Endodermal cell (in vitro differentiated cells): ENCODE results near the gene REC8. TPM values are rescaled to one million over a fixed set of nuclear protein-coding genes. Genes with fewer than 3 reads are reported as not detected.
A peak's percentile ranks its signal among the peaks of the same experiment; 100 is the strongest.

Source experiments
- DNase-seq: peaks from one replicate; pipeline ENCODE4 v3.0.0-alpha.2; 2017
- H3K27ac ChIP-seq: 2 replicates; pipeline ENCODE4 v1.5.1; 2013; ENCODE audit warnings: mild to moderate bottlenecking, low read depth, low read length, moderate library complexity
- H3K27me3 ChIP-seq: 2 replicates; pipeline ENCODE4 v1.6.1; 2013; ENCODE audit warnings: mild to moderate bottlenecking, low read length, moderate library complexity; ENCODE audit not compliant: insufficient read depth, control insufficient read depth, poor library complexity, severe bottlenecking
- H3K36me3 ChIP-seq: 2 replicates; pipeline ENCODE4 v1.7.0; 2013; ENCODE audit warnings: mild to moderate bottlenecking, low read length, moderate library complexity; ENCODE audit not compliant: control insufficient read depth, insufficient read depth
- H3K4me1 ChIP-seq: one replicate; pipeline ENCODE4 v1.7.0; 2013; ENCODE audit warnings: low read length; ENCODE audit not compliant: control insufficient read depth, insufficient read depth
- H3K4me3 ChIP-seq: 2 replicates; pipeline ENCODE4 v1.5.1; 2013; ENCODE audit warnings: mild to moderate bottlenecking, low read length, moderate library complexity
- H3K9ac ChIP-seq: 2 replicates; pipeline ENCODE4 v1.6.1; 2013; ENCODE audit warnings: mild to moderate bottlenecking, low read length, moderate library complexity; ENCODE audit not compliant: poor library complexity, severe bottlenecking; ENCODE audit errors: extremely low read depth
- H3K9me3 ChIP-seq: 2 replicates; pipeline ENCODE4 v1.6.1; 2013; ENCODE audit warnings: mild to moderate bottlenecking, low read length, moderate library complexity; ENCODE audit not compliant: control insufficient read depth
- H3K27ac Mint-ChIP-seq: 2 replicates; pipeline ENCODE4 v1.8.0; 2020; ENCODE audit warnings: mixed read lengths
- H3K27me3 Mint-ChIP-seq: 2 replicates; pipeline ENCODE4 v1.8.0; 2021; ENCODE audit warnings: mild to moderate bottlenecking, mixed read lengths; ENCODE audit not compliant: insufficient read depth
- H3K36me3 Mint-ChIP-seq: 2 replicates; pipeline ENCODE4 v1.8.0; 2020; ENCODE audit warnings: low read depth, mixed read lengths
- H3K4me1 Mint-ChIP-seq: 2 replicates; pipeline ENCODE4 v1.8.0; 2020; ENCODE audit warnings: mixed read lengths
- H3K4me3 Mint-ChIP-seq: 2 replicates; pipeline ENCODE4 v1.8.0; 2020; ENCODE audit warnings: mild to moderate bottlenecking, moderate library complexity, mixed read lengths
- H3K9me3 Mint-ChIP-seq: 2 replicates; pipeline ENCODE4 v1.8.0; 2020; ENCODE audit warnings: mild to moderate bottlenecking, mixed read lengths
- WGBS, 2 experiments: methylation state at CpG; one replicate each; pipeline versions ENCODE4 v1.1.5 to v1.1.7; 2013; ENCODE audit warnings: missing lambda C conversion rate in 2 of 2, mixed read lengths in 1 of 2; ENCODE audit not compliant: insufficient coverage in 1 of 2, insufficient read length in 1 of 2; 5-methylcytosine and 5-hydroxymethylcytosine counted together
- total RNA-seq, 2 donors: library from RNA; stranded (reverse); fragmentation: NEBNext Ultra II Directional in 1 of 2; extraction: Animal tissue kit (Norgen Biotek cat#: 25700) in 1 of 2; gene quantifications; 2 replicates in 1 of 2; 3 replicates in 1 of 2; pipeline ENCODE4 v1.2.1, GENCODE V29; 2021
- TF ChIP-seq, protein P1 (sequence below): fragments of 200-600 bp; sonication (generic); conservative IDR thresholded peaks from 2 replicates; pipeline ENCODE4 v1.5.0; 2021; ENCODE audit warnings: antibody characterized with exemption, mild to moderate bottlenecking

REC8 gene
- total RNA-seq, 2 donors from 2014 or later, result 60.3 to 98.3 TPM

GRCh38 chr14:24162093-24162492, 9.8 kb upstream of the REC8 start:
- no peaks in the 10 kb centered on the region for H3K27me3 Mint-ChIP-seq
- TF ChIP-seq, protein P1, sequence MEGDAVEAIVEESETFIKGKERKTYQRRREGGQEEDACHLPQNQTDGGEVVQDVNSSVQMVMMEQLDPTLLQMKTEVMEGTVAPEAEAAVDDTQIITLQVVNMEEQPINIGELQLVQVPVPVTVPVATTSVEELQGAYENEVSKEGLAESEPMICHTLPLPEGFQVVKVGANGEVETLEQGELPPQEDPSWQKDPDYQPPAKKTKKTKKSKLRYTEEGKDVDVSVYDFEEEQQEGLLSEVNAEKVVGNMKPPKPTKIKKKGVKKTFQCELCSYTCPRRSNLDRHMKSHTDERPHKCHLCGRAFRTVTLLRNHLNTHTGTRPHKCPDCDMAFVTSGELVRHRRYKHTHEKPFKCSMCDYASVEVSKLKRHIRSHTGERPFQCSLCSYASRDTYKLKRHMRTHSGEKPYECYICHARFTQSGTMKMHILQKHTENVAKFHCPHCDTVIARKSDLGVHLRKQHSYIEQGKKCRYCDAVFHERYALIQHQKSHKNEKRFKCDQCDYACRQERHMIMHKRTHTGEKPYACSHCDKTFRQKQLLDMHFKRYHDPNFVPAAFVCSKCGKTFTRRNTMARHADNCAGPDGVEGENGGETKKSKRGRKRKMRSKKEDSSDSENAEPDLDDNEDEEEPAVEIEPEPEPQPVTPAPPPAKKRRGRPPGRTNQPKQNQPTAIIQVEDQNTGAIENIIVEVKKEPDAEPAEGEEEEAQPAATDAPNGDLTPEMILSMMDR, result no peak
- no peak overlapping the region for H3K27ac ChIP-seq

DNA sequence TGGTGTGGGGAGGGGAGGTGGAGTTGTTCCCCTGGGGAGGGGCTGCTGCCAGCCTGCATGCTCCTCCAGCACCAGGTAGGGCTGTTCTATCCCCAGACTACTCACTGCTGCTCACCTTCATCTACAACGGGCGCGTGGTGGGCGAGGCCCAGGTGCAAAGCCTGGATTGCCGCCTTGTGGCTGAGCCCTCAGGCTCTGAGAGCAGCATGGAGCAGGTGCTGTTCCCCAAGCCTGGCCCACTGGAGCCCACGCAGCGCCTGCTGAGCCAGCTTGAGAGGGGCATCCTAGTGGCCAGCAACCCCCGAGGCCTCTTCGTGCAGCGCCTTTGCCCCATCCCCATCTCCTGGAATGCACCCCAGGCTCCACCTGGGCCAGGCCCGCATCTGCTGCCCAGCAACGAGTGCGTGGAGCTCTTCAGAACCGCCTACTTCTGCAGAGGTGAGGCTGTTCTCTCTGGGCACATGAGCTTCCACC, 7.3 kb upstream of the REC8 start:
- H3K4me1 Mint-ChIP-seq, result peaks cover 10% of the 10 kb centered on the region
- no peaks in the 10 kb centered on the region for H3K27me3 Mint-ChIP-seq
- TF ChIP-seq, protein P1, result no peak
- no peak overlapping the region for H3K27ac Mint-ChIP-seq
- no peak for DNase-seq
- H3K36me3 ChIP-seq, result peaks cover 34% of the 10 kb centered on the region
- H3K4me1 ChIP-seq, result peaks cover 6% of the 10 kb centered on the region
- H3K9me3 Mint-ChIP-seq, result no peaks in the 10 kb centered on the region
- no peak overlapping the region for H3K27ac ChIP-seq
- H3K4me3 ChIP-seq, result no peak overlapping the region
- H3K27me3 ChIP-seq, result no peaks in the 10 kb centered on the region
- WGBS, 2 experiments, result 92 to 93% methylated on average over 9 to 14 of the region's 14 CpGs
- H3K9ac ChIP-seq, result no peak overlapping the region
- H3K36me3 Mint-ChIP-seq, result peaks cover 41% of the 10 kb centered on the region
- no peak overlapping the region for H3K4me3 Mint-ChIP-seq
- no peaks in the 10 kb centered on the region for H3K9me3 ChIP-seq

More at GRCh38 chr14:24162093-24162492, 9.8 kb upstream of the REC8 start:
- Mint-ChIP-seq H3K4me3 (peak overlapping the region; percentile 52), H3K4me1 (peaks cover 10% of the 10 kb centered on the region), H3K27ac (peak overlapping the region; percentile 89), H3K36me3 (peaks cover 58% of the 10 kb centered on the region), H3K9me3 (no peaks in the 10 kb centered on the region)
- peaks cover 49% of the 10 kb centered on the region for H3K36me3 ChIP-seq
- H3K4me3 ChIP-seq, result peak overlapping the region; percentile 72
- H3K4me1 ChIP-seq, result peaks cover 6% of the 10 kb centered on the region
- H3K9me3 ChIP-seq, result no peaks in the 10 kb centered on the region
- 92 to 100% methylated on average over 3 to 8 of the region's 8 CpGs for WGBS, 2 experiments
- H3K9ac ChIP-seq, result no peak overlapping the region
- H3K27me3 ChIP-seq, result no peaks in the 10 kb centered on the region
- DNase-seq, result no peak

DNA sequence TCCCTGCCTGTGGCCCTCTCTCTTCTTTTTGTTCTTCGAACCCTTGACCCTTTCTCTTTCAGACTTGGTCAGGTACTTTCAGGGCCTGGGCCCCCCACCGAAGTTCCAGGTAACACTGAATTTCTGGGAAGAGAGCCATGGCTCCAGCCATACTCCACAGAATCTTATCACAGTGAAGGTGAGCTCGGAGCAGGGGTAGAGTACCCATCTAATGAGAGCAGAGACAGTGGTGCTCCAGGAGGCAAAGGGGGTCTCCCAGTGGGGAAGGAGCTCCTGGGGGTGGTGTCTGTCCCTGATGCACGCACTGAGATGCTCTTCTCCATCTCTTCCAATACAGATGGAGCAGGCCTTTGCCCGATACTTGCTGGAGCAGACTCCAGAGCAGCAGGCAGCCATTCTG, 6.1 kb upstream of the REC8 start:
- H3K9me3 ChIP-seq, result no peaks in the 10 kb centered on the region
- peaks cover 32% of the 10 kb centered on the region for H3K36me3 Mint-ChIP-seq
- TF ChIP-seq, protein P1, result no peak
- peaks cover 9% of the 10 kb centered on the region for H3K4me1 Mint-ChIP-seq
- H3K9me3 Mint-ChIP-seq, result no peaks in the 10 kb centered on the region
- H3K4me3 Mint-ChIP-seq, result no peak overlapping the region
- no peaks in the 10 kb centered on the region for H3K27me3 Mint-ChIP-seq
- peaks cover 22% of the 10 kb centered on the region for H3K36me3 ChIP-seq
- no peak overlapping the region for H3K27ac Mint-ChIP-seq
- WGBS, 2 experiments, result 75 to 87% methylated on average over 1 to 5 of the region's 5 CpGs
- H3K4me1 ChIP-seq, result peaks cover 4% of the 10 kb centered on the region
- H3K4me3 ChIP-seq, result no peak overlapping the region
- DNase-seq, result no peak
- no peaks in the 10 kb centered on the region for H3K27me3 ChIP-seq
- H3K9ac ChIP-seq, result no peak overlapping the region
- H3K27ac ChIP-seq, result no peak overlapping the region
